Bladder microvascular endothelial cell (primary cell): Measurements from ENCODE around the gene LIPA. TPM values are rescaled to one million over a fixed set of nuclear protein-coding genes. Genes with fewer than 3 reads are reported as not detected.

Experiments used
- total RNA-seq: library from RNA; depleted of rRNA; stranded (reverse); fragments of >200 nt; gene quantifications from 2 replicates; pipeline ENCODE4 v1.2.3, GENCODE V29; 2014

LIPA gene
- total RNA-seq, result 34.4 and 45.3 TPM in 2 replicates

GRCh38 chr10:89251409-89252224, at the start of gene LIPA:
TSS of gene LIPA (minus strand) at chr10:89251775. CDS start at chr10:89247648, 4,127 bp downstream.

DNA sequence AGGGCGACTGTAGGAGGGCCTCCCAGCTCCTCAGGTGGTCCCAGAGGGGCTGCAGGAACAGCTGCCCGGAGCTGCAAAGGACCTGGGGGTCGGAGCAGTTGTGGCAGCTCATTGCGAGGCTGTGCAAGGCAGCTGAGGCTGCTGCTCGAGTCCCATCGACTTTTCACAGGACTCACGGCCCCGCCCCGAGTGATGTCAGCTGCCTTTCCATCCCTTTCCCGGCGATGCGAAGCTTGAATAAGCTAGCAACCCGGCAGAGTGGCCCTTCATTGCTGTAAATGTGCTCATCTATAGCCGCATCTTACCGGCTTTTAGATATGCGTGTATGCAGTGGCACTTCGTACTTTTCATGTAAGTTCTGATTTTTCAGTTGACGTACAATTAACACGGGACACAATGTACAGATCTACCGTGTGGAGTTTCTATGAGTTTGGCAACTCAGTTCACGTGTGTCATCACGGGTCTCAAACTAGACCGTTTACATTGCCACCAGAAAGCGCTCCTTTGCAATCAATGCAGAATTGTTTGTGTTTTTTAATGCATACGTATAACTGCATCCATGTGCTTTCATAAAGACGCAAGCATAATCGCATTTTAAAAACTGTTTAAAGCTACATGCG, 44.3 kb downstream of the LIPA start, which contains the start of gene CH25H:
CH25H (minus strand) TSS at position 137 of the 620 bp plus-strand sequence; CDS start at position 112, 25 bp downstream.

Other genes starting within 250 kb of the LIPA start
- 0.65 and 5.0 TPM in 2 replicates for gene CH25H, start 44.5 kb downstream of the LIPA start, total RNA-seq
- gene IFIT2, start 50.3 kb upstream of the LIPA start, total RNA-seq, result 2.6 and 5.3 TPM in 2 replicates
- gene IFIT3, start 76.2 kb upstream of the LIPA start, total RNA-seq, result 8.9 and 10.8 TPM in 2 replicates
- gene IFIT1B, start 126.3 kb upstream of the LIPA start, total RNA-seq, result not detected in 2 replicates
- 3.5 and 5.3 TPM in 2 replicates for gene IFIT1, start 140.8 kb upstream of the LIPA start, total RNA-seq
- 7.3 and 9.8 TPM in 2 replicates for gene IFIT5, start 162.8 kb upstream of the LIPA start, total RNA-seq